Measurements from ENCODE around the gene MDH1B.
A peak's percentile ranks its signal among the peaks of the same experiment; 100 is the strongest.
"Not testable (repeated sequence)": the region's sequence is repeated elsewhere in the genome, so short reads cannot be mapped to it uniquely, and the experiment has no call there.

MDH1B gene

GRCh38 chr2:206765242-206766056, at the start of gene MDH1B, which contains the start of gene FASTKD2:
TSS of gene MDH1B (minus strand) at chr2:206765328. CDS start at chr2:206765271, 57 bp downstream.
TSS of gene FASTKD2 (plus strand) at chr2:206765606. CDS start at chr2:206766694, 1,088 bp downstream.
- peak; percentile 52 to 72 for DNase-seq (ENCODE audit: low read depth in 2 of 2, low spot score in 1 of 2)

DNA sequence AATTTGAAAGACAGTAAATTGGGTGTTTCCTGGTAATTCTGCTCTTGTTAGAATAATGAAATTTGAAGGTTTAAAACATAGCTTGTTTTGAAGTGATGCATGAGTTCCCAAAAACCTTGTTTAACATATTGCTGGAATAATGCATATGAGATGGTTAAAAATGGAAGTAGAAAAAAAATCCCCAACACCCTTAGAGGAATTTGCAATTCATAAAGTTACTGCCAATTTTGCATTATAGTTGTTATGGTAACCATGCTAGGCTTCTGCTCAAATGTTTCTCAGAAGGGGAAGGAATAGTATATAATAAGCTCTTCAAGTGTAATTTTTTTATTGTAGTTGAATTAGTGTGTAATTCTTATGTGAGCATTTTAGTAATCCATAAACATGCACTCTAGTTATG, 49.4 kb upstream of the MDH1B start:
- no peak for DNase-seq (ENCODE audit: low read depth in 2 of 2, low spot score in 1 of 2)

GRCh38 chr2:206812471-206812870, 47.3 kb upstream of the MDH1B start:
- not testable (repeated sequence) for DNase-seq (ENCODE audit: low read depth in 2 of 2, low spot score in 1 of 2)

GRCh38 chr2:206807624-206808023, 42.5 kb upstream of the MDH1B start:
- not testable (repeated sequence) for DNase-seq (ENCODE audit: low read depth in 2 of 2, low spot score in 1 of 2)

- DNase-seq (ENCODE audit: low read depth in 2 of 2, low spot score in 1 of 2), result no peak
These were observed 40.9 kb upstream of the MDH1B start for GRCh38 chr2:206805887-206806607.

GRCh38 chr2:206804326-206804725, 39.2 kb upstream of the MDH1B start:
- DNase-seq (ENCODE audit: low read depth in 2 of 2, low spot score in 1 of 2), result no peak

GRCh38 chr2:206802654-206803514, 37.8 kb upstream of the MDH1B start:
- DNase-seq (ENCODE audit: low read depth in 2 of 2, low spot score in 1 of 2), result no peak

GRCh38 chr2:206801418-206802189, 36.5 kb upstream of the MDH1B start:
- no peak for DNase-seq (ENCODE audit: low read depth in 2 of 2, low spot score in 1 of 2)

GRCh38 chr2:206800506-206801417, 35.6 kb upstream of the MDH1B start:
- peak in 1 of 2 donors; percentile 3 for DNase-seq (ENCODE audit: low read depth in 2 of 2, low spot score in 1 of 2)

DNA sequence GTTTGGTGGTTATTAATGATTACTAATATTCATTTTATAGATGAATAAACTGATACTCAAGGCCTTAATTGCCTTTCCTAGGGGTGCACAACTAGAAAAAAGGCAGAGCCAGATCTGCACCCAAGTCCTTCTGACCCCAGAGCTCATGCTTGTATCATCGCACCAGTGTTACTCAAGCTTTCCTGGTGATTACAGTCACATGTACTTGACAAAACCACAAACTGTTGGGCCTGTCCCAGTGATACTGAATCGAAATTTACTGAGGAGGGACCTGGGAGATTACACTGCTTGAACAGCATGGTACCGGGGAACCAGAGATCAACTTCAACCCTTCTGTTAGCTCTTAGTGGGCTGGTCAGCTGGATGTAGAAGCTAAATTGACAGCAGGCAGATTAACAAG, 34.0 kb upstream of the MDH1B start:
- no peak for DNase-seq (ENCODE audit: low read depth in 2 of 2, low spot score in 1 of 2)

DNA sequence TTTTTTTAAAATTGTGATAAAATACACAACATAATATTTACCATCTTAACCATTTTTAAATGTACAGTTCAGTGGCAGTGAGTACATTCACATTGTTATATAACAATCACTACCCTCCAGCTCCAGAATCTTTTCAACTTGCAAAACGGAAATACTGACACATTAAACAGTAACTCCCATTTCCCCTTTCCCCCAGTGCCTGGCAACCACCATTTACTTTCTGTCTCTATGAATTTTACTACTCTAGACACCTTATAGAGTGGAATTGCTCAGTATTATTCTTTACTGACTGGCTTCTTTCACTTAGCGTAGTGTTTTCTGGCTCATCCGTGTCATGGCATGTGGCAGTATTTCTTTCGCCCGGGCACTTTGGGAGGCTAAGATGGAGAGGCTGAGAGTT, 32.9 kb upstream of the MDH1B start:
- DNase-seq (ENCODE audit: low read depth in 2 of 2, low spot score in 1 of 2), result no peak

- no peak for DNase-seq (ENCODE audit: low read depth in 2 of 2, low spot score in 1 of 2)
These were observed 32.2 kb upstream of the MDH1B start for GRCh38 chr2:206797376-206797775.

DNA sequence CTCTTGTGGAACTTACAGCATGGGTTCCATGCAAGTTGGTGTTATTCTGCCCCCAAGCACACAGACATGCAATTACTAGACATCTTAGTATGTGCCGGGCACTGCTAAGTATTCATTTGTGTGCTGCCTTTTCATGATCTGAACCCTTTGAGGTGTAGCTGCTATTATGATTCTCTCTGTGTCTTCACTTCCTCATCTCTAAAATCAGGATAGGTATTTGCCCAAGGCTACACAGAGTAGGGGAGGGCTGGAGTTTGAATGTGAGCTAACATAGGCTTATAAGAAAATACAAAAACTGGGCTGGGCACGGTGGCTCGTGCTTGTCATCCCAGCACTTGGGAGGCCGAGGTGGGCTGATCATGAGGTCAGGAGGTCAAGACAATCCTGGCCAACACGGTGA, 27.5 kb upstream of the MDH1B start:
- DNase-seq (ENCODE audit: low read depth in 2 of 2, low spot score in 1 of 2), result no peak

GRCh38 chr2:206790311-206790935, 25.3 kb upstream of the MDH1B start:
- DNase-seq (ENCODE audit: low read depth in 2 of 2, low spot score in 1 of 2), result no peak

DNA sequence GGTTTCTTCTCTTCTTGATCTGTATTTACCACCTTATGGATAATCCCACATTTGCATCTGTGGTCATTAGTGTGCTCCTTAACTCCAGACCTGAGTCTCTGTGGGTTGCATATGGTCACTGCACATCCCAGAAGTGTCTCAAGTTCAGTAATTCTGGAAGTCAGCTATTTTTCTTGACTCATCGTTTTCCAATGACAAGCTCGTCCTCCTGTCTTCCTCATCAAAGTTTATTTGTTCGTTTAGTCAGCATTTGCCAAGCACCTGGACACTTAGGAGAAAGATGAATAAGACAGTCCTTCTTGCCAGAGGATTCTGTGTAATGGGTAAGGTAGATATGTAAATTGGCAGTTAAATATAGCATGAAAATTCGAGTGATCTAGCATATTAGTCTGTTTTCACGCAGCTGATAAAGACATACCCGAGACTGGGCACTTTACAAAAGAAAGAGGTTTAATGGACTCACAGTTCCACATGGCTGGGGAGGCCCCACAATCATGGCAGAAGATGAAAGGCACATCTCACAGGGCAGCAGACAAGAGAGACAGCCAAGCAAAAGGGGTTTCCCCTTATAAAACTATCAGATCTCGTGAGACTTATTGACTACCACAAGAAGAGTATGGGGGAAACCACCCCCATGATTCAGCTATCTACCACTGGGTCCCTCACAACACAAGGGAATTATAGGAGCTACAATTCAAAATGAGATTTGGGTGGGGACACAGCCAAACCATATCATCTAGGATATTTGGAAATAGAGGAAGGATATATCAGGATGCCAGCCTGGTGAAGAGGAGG, 19.6 kb upstream of the MDH1B start:
- no peak for DNase-seq (ENCODE audit: low read depth in 2 of 2, low spot score in 1 of 2)

GRCh38 chr2:206783718-206784117, 18.6 kb upstream of the MDH1B start:
- no peak for DNase-seq (ENCODE audit: low read depth in 2 of 2, low spot score in 1 of 2)

DNA sequence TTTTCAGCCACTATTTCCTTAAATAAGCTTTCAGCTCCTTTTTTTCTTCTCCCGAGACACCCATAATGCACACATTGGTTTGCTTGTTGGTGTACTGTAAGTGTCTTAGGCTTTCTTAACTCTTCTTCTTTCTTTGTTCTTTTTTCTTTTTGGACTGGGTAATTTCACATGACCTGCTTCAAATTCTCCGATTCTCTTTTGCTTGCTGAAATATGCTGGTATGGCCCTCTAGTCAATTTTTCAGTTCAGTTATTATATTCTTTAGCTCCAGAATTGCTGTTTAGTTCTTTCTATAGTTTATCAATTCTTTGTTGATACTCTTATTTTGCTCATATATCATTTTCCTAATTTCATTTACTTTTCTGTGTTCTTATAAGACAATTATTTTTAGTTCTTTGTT, 15.5 kb upstream of the MDH1B start:
- no peak for DNase-seq (ENCODE audit: low read depth in 2 of 2, low spot score in 1 of 2)

DNA sequence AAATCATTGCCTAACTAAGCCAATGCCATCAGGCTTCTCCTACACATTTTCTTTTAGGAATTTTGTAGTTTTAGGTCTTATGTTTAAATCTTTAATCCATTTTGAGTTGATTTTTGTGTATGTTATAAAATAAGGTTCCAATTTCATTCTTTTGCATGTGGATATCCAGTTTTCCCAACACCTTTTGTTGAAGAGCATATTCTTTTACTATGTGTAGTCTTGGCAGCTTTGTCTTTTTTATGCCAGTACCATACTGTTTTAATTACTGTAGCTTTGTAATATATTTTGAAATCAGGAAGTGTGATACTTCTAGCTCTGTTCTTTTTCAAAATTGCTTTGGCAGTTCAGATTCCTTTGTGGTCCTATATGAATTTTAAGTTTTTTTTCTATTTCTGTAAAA, 11.3 kb upstream of the MDH1B start:
- no peak for DNase-seq (ENCODE audit: low read depth in 2 of 2, low spot score in 1 of 2)
